Left ventricle myocardium superior (tissue), 1 donor: Measurements from ENCODE around the gene STAP2. TPM values are rescaled to one million over a fixed set of nuclear protein-coding genes. Genes with fewer than 3 reads are reported as not detected.
A peak's percentile ranks its signal among the peaks of the same experiment; 100 is the strongest.

Experiments used
- ATAC-seq: fragments of 200-7000 bp; cut with Tn5 transposase; one replicate; pipeline ENCODE4 v1.9.1; 2020; ENCODE audit warnings: mild to moderate bottlenecking, moderate library complexity
- DNase-seq: peaks from one replicate; pipeline ENCODE4 v3.0.0-alpha.2; 2020
- intact Hi-C: fragments of 100-400 bp; cut with micrococcal nuclease; formaldehyde crosslinking; loops from one replicate; pipeline ENCODE4 v1.11.0; 2022
- total RNA-seq: library from RNA; stranded (reverse); fragmentation: NEBNext Ultra II Directional; extraction: Animal tissue kit (Norgen Biotek cat#: 25700); gene quantifications from one replicate; pipeline ENCODE4 v1.2.1, GENCODE V29; 2021
- donor health status: DM: no; HTN: yes; CAD: no; lungs with severe emphysema.

STAP2 gene
- total RNA-seq, 1 donor from 2014 or later, result 4.2 TPM

- intact Hi-C loops, result no loop called here
Measured at GRCh38 chr19:4372165-4373012, 33.8 kb upstream of the STAP2 start.

GRCh38 chr19:4371247-4372164 lies 32.9 kb upstream of the STAP2 start:
- ATAC-seq, result no peak
- intact Hi-C loops, result no loop called here
- DNase-seq, result no peak

More at GRCh38 chr19:4372165-4373012, 33.8 kb upstream of the STAP2 start:
- ATAC-seq (no peak), DNase-seq (no peak)

GRCh38 chr19:4370418-4371041 lies 31.9 kb upstream of the STAP2 start:
- no peak for DNase-seq
- intact Hi-C loops, result no loop called here
- ATAC-seq, result no peak

- peak; percentile 17 for ATAC-seq
- DNase-seq, result peak; percentile 71
- intact Hi-C loops, result no loop called here
Measured at GRCh38 chr19:4369888-4370260, 31.2 kb upstream of the STAP2 start.

- intact Hi-C loops, result no loop called here
- peak; percentile 8 for ATAC-seq
- DNase-seq, result peak; percentile 60
Measured at GRCh38 chr19:4369109-4369887, 30.7 kb upstream of the STAP2 start.

GRCh38 chr19:4368128-4368820 lies 29.6 kb upstream of the STAP2 start:
- intact Hi-C loops, result no loop called here
- ATAC-seq, result peak; percentile 12
- no peak for DNase-seq

GRCh38 chr19:4367781-4368127 lies 29.1 kb upstream of the STAP2 start:
- intact Hi-C loops, result no loop called here
- DNase-seq, result no peak
- ATAC-seq, result peak; percentile 2

GRCh38 chr19:4367336-4367723 lies 28.7 kb upstream of the STAP2 start:
- DNase-seq, result no peak
- no peak for ATAC-seq
- intact Hi-C loops, result no loop called here

GRCh38 chr19:4366666-4367335 lies 28.2 kb upstream of the STAP2 start:
- DNase-seq (no peak), ATAC-seq (no peak)
- intact Hi-C loops, result no loop called here

- ATAC-seq (no peak), DNase-seq (no peak)
- intact Hi-C loops, result no loop called here
Measured at GRCh38 chr19:4365791-4366665, 27.4 kb upstream of the STAP2 start.

- DNase-seq (no peak), ATAC-seq (no peak)
- intact Hi-C loops, result no loop called here
Measured at GRCh38 chr19:4365341-4365740, 26.7 kb upstream of the STAP2 start.

GRCh38 chr19:4363571-4364304 lies 25.1 kb upstream of the STAP2 start:
- no peak for ATAC-seq
- DNase-seq, result no peak
- intact Hi-C loops, result no loop called here

- intact Hi-C loops, result no loop called here
- ATAC-seq (no peak), DNase-seq (no peak)
Measured at GRCh38 chr19:4362831-4363545, 24.4 kb upstream of the STAP2 start.

- intact Hi-C loops, result no loop called here
- no peak for DNase-seq
- ATAC-seq, result no peak
Measured at GRCh38 chr19:4362101-4362828, 23.6 kb upstream of the STAP2 start.
